SIG-M5 (cell line): ENCODE data around the gene UCHL3.

ENCODE experiments used
- DNase-seq: peaks from one replicate; lab custom pipeline; 2025; lab: John Stamatoyannopoulos, UW

UCHL3 gene

DNA sequence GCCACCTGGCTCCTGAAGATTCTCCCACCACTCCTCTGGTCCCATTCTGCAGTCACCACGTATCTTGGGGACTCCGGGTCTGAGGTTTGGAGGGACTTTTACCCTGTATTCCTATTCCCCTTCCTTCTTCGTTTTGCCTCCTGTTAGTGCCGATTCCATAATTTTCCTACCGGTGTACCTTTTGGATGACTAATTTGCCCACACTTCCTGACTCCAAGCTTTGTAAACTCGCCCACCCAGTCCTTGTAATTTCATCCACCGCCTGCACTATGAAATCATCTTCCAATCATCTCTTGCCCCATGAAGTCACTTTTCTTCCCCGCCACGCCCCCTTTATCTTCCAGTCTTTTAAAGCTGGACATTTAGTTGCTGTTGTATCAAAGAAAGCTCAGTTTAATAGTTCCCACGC lies 572 bp downstream of the UCHL3 start:
- DNase-seq, result no peak

DNA sequence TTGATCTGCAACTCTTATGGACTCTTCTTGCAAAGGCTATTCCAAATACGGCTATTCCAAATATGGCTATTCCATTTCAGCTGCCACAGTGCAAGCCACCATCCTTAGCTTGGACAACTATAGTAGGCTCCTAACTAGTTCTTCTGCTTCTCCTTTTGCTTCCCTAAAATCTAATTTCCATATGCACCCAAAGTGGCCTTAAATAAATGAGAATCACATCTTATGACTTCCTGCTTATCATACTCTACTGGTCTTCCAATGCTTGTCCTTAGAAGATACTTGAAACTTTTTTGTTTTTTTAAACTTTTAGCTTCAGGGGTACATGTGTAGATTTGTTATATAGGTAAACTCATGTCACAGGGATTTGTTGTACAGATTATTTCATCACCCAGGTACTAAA lies 4.9 kb downstream of the UCHL3 start:
- DNase-seq, result no peak

DNA sequence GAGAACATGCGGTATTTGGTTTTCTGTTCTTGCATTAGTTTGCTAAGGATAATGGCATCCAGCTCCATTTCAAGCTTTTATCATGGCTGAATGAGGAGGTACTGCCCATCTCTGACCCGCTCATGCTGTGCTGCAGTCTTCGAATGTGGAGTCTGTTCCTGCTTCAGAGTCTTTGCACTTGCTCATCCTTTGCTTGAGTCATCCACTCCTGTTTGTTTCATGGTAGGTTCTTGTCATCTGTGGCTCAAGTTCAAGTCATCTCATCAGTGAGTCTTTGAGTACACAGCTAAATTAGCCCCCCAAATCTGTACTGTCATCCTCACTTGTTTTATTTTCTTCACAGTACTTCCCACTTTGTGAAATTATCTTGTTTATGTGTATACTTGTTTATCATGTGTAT lies 5.4 kb downstream of the UCHL3 start:
- DNase-seq, result no peak

DNA sequence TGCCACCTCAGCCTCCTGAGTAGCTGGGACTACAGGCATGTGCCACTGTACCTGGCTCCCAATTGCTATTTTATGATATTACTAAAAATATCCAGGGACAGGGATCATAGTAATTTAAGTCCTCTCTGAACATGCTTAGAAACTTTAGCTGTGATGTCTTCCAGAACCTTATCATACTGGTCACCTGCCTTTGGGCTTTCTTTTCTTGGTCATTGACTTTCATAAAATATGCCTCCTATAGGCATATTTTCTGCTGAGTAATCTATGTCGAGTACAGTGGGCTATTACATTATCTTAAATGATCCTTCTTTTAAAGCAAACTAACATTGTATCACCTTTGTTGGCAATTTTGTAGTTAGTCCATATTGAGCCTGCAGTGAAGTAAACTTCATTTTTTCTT lies 6.2 kb downstream of the UCHL3 start:
- DNase-seq, result no peak

DNA sequence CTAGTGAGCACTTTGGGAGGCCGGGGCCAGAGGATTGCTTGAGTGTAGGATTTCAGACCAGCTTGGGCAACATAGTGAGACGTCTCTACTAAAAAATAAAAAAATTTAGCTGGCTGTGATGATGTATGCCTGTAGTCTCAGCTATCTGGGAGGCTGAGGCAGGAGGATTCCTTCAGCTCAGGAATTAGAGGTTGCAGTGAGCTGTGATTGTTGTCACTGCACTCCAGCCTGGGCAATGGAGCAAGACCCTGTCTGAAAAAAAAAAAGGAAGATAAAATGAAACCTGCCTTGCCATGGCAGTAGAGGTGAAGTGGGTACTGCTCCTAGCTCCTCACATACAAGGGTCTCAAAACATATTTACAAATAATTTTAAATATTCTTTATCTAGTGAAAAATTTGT lies 7.4 kb downstream of the UCHL3 start:
- DNase-seq, result no peak

DNA sequence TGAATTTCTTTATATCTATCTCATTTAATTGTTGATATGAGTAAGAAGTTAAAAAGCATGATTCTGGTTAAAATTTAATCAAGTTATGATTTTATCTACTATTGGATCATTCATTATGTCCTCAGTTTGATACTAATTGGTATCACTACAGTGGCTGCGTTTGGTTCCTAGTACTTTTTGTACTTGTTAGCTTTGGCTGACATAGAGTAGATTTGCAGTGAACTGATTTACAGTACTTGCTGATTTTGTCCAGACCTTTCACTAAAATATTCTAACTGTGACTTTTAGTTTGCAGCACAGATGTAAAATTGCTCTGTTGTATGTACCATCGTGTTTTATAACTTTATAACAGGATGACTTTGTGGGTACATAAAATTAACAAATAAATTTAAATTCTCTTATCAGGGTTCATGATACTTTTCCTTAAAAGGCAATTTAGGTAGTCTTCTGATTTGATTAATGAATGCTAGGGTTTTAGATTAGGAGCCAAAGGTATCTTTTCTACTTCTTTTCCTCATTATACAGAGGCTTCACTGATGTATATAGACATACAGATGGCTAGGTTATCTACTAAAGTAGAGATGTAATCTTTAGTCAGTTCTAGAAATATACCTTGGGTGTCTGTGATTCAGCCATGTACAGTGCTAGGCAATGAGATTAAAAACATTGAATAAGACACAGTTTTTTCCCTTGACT lies 8.7 kb downstream of the UCHL3 start:
- DNase-seq, result no peak

DNA sequence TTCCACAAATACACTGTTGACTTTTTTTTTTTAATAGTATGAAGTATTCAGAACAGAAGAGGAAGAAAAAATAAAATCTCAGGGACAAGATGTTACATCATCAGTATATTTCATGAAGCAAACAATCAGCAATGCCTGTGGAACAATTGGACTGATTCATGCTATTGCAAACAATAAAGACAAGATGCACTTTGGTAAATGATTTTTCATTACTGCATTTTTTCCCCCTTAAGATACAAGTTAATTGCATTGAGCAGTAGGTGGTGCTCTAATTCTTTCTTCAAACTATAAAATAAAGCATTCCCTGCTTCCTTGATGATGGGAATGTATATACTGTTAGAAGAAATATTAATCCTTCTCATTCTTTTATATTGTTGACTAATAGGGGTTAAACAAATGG lies 17.1 kb downstream of the UCHL3 start:
- no peak for DNase-seq

DNA sequence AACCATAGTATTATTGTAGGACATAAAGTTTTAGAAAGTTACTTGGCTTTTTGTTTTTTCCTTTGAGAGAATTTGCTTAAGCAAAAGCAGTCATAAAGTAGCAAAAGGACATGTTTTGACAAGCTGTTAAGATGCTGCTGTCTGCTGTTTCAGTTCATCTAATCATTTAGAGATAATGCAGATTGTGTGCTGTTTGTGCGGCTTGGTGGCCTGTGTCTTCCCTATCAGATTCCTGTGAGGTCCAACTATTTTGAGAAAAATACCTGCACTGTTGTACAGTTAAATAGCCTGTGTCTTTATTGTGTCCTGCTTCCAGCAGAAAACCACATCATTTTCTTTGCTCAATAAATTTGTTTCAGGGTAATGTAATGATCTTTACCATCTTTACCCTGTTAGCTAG lies 20.0 kb downstream of the UCHL3 start:
- DNase-seq, result no peak

DNA sequence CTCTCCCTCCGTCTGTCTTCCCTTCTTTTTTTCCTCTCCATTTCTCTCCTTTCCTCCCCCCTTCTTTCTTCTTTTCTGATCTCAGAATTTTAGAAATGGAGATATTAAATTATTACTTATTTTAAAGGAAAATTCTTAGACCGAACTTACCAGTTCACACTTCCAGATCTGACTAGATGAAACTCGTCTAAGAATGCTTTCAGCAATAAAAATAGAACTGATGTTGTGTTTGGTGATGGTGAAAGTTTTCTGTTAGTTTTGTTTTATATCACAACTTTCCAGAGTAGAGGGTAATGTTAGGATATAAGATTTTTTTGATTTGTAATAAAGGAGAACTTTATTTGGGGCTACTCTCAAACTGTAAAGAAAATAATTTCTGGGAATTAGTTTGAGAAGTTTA lies 29.9 kb downstream of the UCHL3 start:
- DNase-seq, result no peak

DNA sequence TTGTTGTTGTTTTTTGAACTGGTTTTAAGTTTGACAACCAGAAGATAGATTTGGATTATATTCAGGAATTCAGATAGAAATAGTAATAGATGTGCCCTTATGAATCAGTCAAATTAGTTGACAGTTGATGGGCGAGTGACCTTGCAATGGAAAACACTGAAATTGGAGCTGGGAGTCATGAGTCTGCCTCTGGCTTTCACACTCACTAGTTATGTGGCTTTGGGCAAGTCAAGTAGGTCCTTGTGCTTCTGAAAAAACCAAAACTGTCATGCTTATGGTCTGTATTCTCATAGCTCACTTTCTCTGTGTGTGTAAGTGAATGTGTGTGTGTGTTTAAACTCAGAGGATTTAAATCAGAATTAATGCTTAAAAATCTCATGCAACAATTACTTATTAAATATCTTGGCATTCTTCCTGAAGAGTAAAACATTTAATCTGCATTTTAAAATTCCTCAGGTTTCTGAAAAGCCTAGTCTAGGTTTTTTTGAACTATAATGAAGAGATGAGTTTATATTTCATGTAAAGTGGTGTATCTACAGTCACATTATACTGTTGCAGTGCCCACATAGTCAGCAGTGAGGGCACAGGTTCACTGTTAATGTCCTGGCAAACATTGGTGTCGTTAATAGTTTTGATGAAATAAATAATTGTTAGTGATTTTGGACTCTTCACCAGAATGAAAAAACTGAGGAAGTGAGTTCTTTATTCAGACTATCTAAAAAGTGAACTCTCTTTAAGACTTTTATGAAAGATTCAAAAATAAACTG lies 32.5 kb downstream of the UCHL3 start:
- DNase-seq, result no peak

DNA sequence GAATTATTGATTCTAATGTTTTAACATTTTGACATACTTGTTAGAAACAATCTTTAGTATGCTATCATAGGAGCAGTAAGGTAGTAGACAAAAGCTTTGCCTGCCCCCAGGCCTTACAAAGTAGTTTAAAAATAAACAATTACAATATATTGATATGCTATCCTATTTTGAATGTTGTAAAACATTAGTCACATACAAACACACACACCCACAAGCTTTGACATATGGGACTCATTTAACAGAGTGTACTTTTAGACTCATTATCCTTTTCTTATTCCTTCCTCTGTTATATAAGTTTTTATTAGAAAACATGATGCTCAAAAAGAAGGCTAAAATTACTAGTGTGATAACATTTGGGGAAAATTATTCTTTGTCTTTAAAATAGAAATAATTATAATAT lies 33.5 kb downstream of the UCHL3 start:
- DNase-seq, result no peak

DNA sequence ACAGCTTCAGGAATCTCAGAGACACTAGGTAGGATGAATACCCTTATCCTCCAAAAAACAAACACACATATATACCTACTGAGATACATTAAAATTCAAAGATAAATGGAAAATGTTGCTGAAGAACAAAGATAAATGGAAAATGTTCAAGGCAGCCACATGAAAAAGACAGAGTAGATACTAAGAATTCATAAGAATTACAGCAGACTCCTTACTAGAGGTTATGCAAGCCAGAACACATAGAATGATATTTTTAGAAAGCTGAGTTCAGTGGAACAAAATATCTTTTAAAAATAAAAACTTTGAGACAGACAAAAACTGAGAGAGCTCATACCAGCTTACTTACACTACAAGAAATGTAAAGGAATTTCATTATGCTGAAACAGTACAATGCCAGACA lies 35.6 kb downstream of the UCHL3 start:
- DNase-seq, result no peak

DNA sequence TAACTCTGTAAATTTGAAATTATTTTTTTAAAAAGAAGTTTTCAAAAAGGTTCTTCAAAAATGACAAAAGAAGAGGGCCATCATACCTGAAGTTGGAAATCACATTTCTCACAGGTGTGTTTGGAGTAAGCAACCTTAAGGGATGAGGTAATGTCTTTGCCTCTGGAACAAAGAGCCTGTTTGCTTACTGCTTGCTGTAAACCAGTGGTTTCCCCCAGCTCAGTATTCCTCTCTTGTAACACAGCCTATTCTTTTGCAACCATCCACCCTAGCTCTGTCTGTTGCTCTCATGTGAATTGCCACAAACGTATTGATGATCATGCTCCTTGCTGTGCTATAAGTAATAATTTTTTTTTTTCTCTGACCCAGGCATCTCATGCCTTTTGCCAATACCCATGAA lies 38.1 kb downstream of the UCHL3 start:
- DNase-seq, result no peak

DNA sequence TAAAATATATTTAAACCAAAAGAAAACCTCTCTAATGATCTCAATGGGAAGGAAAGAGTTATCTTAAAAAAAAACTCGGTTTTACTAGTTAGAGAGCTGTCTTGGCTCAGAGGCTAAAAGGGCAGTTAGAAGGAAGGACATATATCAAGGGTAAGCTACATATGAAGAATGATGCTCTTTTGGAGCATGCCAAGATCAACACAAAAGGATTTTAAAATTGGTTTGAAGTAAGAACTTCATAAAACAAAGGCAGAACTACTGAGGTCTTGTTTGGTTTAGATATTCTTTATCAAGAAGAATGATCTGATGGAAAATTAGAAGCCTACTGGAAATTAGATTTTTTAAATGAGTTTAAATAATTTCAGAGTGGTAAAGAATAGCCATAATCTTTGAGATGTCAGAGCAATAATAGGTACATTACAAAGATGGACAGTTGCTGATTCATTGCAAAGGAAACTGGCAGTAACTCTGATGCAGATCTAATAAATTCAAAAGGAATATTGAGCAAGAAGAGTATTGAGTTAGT lies 47.1 kb downstream of the UCHL3 start:
- DNase-seq, result no peak

DNA sequence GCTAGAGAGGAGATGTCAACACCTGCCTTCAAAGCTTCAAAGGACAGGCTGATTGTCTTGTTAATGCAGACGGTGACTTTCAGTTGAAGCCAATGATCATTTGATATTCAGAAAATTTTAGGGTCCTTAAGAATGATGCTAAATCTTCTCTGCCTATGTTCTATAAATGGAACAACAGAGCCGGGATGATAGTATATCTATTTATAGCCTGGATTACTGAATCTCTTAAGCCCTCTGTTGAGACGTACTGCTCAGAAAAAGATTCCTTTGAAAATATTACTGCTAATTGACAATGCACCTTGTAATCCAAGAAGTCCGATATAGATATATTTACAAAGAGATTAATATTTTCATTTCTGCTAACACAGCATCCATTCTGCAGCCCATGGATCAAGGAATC lies 50.8 kb downstream of the UCHL3 start:
- DNase-seq, result no peak

DNA sequence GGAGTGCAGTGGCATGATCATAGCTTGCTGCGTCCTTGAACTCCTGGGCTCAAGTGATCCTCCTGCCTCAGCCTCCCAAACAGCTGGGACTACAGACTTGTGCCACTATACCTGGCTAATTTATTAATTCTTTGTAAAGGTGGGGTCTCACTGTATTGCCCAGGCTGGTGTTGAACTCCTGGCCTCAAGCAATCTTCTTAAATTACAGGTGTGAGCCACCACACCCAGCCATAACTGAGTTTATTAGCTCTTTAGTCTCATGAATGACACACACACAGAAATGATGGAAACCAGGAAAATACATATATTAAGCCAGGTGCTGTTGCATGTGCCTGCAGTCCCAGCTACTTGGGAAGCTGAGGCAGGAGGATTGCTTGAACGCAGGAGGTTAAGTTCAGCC lies 53.4 kb downstream of the UCHL3 start:
- no peak for DNase-seq

DNA sequence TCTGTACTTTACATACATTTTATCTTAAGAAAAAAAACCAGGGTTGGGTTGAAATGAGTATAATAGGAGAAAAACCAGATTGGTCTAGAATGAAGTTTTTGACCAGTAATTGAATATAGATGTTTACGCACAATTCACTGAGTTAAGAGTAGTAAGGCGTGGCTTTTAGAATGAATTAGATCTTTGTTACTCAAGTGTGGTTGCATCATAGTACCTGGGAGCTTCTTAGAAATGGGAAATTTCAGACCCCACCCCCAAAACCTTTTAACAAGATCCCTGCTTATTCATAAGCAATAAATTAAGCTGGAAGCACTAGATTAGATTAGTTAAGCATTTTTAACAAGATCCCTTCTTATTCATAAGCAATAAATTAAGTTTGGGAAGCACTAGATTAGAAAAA lies 57.9 kb downstream of the UCHL3 start:
- no peak for DNase-seq

DNA sequence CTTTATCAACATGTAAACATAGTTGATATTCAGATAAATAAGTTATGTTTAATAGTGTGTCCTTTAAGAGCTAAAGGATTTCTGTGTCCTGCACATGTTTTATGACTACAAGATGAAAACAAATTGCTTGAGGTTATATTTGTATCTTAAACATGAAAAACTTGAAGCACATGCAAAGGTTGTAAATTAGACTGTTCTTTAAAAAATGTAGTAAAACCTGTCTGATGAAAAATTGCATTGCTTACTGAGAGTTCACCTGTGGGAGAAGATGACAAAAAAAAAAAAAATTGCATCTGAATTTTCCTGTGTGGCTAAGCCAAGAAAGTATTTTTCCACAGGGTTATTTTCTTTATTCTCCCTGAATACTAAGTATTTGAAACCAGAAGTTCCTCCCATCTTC lies 60.9 kb downstream of the UCHL3 start:
- DNase-seq, result no peak

DNA sequence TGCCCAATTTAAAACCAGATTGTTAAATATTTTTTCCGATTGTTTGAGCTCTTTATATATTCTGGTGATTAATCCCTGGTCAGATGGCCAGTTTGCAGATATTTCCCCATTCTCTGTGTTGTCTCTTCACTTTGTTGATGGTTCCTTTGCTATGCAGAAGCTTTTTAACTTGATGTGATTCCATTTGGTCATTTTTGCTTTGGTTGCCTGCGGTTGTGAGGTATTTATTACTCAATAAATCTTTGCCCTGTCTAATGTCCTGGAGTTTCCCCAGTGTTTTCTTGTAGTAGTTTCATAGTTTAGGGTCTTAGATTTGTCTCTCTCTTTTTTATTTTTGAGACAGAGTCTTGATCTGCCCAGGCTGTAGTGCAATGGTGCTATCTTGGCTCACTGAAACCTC lies 62.8 kb downstream of the UCHL3 start:
- DNase-seq, result no peak

DNA sequence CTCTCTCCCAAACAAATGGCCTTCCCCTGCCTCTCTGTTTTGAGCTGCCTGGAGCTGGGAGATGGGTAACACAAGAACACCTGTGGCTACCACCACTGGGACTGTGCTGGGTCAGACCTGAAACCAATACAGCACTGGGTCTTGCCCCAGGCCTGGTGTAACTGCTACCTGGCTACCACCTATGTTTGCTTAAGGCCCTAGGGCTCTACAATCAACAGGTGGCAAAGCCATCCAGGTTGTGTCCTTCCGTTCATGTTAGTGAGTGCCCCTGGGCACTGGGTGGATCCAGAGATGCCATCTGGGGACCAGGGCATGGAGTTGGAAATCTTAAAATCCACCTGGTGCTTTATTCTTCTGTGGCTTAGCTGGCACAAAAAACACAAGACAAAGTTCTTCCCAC lies 67.6 kb downstream of the UCHL3 start:
- no peak for DNase-seq

DNA sequence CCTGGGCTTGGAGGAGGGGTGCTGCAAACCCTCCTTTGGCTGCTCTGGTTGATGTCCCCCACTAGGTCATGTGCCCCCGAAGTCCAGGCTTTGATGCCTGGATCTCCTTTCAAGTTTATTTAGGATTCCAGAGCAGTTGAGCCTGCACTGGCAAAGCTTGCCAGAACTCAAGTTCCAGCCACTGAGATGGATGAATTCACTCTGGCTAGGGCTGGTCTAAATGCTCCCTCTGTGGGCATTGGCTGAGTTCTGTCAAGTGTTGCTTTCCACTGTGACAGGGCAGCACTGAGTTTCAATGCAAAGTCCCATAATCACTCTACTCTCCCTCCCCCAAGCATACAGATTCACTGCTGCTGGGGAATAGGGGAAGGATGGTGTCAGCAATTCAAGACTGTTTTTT lies 68.7 kb downstream of the UCHL3 start:
- DNase-seq, result no peak

DNA sequence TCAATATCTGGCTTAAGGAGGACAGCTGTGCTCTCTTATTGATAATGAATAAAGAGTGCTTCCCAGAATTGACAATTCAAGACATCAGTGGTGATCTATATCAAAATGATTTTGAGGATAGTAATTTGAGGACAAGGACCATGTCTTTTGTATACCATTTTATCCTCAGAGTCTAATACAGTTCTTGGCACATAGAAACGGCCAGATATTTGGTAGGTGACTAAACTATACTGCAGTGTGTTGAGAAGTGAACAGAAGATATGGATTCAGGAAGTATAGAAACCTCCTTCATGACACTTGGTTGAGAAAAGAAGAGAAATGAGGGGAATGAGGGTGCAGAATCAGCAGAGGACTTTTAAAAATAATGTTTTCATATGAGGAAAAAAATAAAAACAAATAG lies 70.4 kb downstream of the UCHL3 start:
- no peak for DNase-seq

DNA sequence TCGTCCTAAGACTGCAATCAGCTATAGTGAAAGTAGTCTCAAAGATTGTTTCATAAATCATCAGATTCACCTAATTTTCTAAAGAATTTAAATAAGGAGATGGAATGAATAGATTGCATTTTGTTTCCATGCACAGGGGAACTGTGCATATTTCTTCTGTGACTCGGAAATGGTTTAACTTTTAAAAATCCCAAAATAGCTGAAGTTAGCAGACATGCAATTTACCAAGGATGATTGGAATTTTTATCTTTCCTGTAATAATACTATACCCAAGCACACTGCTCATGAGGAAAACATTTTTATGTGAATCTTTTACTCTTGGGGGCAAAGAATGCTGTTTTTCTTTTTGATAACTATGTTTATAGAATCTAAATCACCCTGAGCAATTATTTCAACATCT lies 71.6 kb downstream of the UCHL3 start:
- DNase-seq, result no peak

DNA sequence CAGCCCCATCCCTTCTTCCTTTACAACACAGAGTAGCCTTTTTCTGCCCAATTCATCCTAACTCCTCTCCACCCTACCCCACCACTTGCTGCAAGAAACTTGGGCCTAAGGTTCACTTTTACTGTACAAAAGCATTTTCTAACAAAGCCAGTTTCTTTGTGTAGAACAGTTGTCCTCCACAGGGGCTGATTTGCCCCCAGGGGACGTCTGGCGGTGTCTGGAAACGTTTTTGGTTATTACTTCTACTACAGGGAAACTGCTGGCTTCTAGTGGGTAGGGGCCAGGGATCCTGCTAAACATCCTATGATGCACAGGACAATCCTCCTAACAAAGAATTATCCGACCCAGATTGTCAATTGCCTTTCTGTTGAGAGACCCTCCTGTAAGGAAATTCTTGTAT lies 79.2 kb downstream of the UCHL3 start:
- no peak for DNase-seq
